ENCODE results near the gene ITGB3BP.

ITGB3BP gene

GRCh38 chr1:63555480-63555879 is 32.5 kb upstream of the ITGB3BP start:
- DNase-seq (ENCODE audit: low read depth in 2 of 2): no peak
- H3K4me3 ChIP-seq (replicated peaks in 1 of 2; ENCODE audit: low read depth in 2 of 2, low read length in 2 of 2): no peak overlapping the region
- no peak for TF ChIP-seq CTCF (IDR thresholded peaks at IDR 0.05; ENCODE audit: low read depth, low read length)

- no peak for TF ChIP-seq CTCF (IDR thresholded peaks at IDR 0.05; ENCODE audit: low read depth, low read length)
- no peak overlapping the region for H3K4me3 ChIP-seq (replicated peaks in 1 of 2; ENCODE audit: low read depth in 2 of 2, low read length in 2 of 2)
- DNase-seq (ENCODE audit: low read depth in 2 of 2): no peak
These were observed 25.9 kb upstream of the ITGB3BP start for GRCh38 chr1:63548877-63549276.

- no peak overlapping the region for H3K4me3 ChIP-seq (replicated peaks in 1 of 2; ENCODE audit: low read depth in 2 of 2, low read length in 2 of 2)
- no peak for TF ChIP-seq CTCF (IDR thresholded peaks at IDR 0.05; ENCODE audit: low read depth, low read length)
These were observed 25.3 kb upstream of the ITGB3BP start for GRCh38 chr1:63548303-63548702.

GRCh38 chr1:63547621-63548294 is 24.7 kb upstream of the ITGB3BP start:
- TF ChIP-seq CTCF (IDR thresholded peaks at IDR 0.05; ENCODE audit: low read depth, low read length): no peak
- no peak overlapping the region for H3K4me3 ChIP-seq (replicated peaks in 1 of 2; ENCODE audit: low read depth in 2 of 2, low read length in 2 of 2)
- DNase-seq (ENCODE audit: low read depth in 2 of 2): peak; percentile 61 to 96

More at GRCh38 chr1:63548303-63548702, 25.3 kb upstream of the ITGB3BP start:
- no peak for DNase-seq (ENCODE audit: low read depth in 2 of 2)

GRCh38 chr1:63545780-63546179 is 22.8 kb upstream of the ITGB3BP start:
- H3K4me3 ChIP-seq (replicated peaks in 1 of 2; ENCODE audit: low read depth in 2 of 2, low read length in 2 of 2): no peak overlapping the region
- DNase-seq (ENCODE audit: low read depth in 2 of 2): peak; percentile 11 to 70
- no peak for TF ChIP-seq CTCF (IDR thresholded peaks at IDR 0.05; ENCODE audit: low read depth, low read length)

- DNase-seq (ENCODE audit: low read depth in 2 of 2): peak; percentile 42 to 51
- no peak overlapping the region for H3K4me3 ChIP-seq (replicated peaks in 1 of 2; ENCODE audit: low read depth in 2 of 2, low read length in 2 of 2)
- peak; percentile 38 for TF ChIP-seq CTCF (IDR thresholded peaks at IDR 0.05; ENCODE audit: low read depth, low read length)
These were observed 14.9 kb upstream of the ITGB3BP start for GRCh38 chr1:63537940-63538339.

- no peak overlapping the region for H3K4me3 ChIP-seq (replicated peaks in 1 of 2; ENCODE audit: low read depth in 2 of 2, low read length in 2 of 2)
- DNase-seq (ENCODE audit: low read depth in 2 of 2): no peak
- TF ChIP-seq CTCF (IDR thresholded peaks at IDR 0.05; ENCODE audit: low read depth, low read length): no peak
These were observed 14.0 kb upstream of the ITGB3BP start for GRCh38 chr1:63537006-63537405.

All from cardiac fibroblast (primary cell).